WI38 (cell line): ENCODE data around the gene PSMC4.

Experiments
- H3K4me3 ChIP-seq: 2 replicates; pipeline ENCODE4 v1.5.1; 2011; ENCODE audit warnings: low read depth, mild to moderate bottlenecking, control low read depth, low read length
- CTCF ChIP-seq: IDR thresholded peaks from 2 replicates; pipeline ENCODE4 v1.5.1; 2012; ENCODE audit warnings: low read depth, mild to moderate bottlenecking, control low read depth, low read length

The PSMC4 gene

GRCh38 chr19:39970675-39971379 lies at the start of gene PSMC4:
TSS of gene PSMC4 (plus strand) at chr19:39971165. CDS start at chr19:39971203, 38 bp downstream.
- peak; percentile 51 for TF ChIP-seq CTCF
- H3K4me3 ChIP-seq, result peak within 1 kb of the TSS; percentile 96

GRCh38 chr19:39923862-39924261 lies 47.1 kb upstream of the PSMC4 start:
- no peak for TF ChIP-seq CTCF
- H3K4me3 ChIP-seq, result no peak overlapping the region

GRCh38 chr19:39924389-39924788 lies 46.6 kb upstream of the PSMC4 start:
- no peak overlapping the region for H3K4me3 ChIP-seq
- no peak for TF ChIP-seq CTCF

GRCh38 chr19:39924952-39925351 lies 46.0 kb upstream of the PSMC4 start:
- H3K4me3 ChIP-seq, result no peak overlapping the region
- TF ChIP-seq CTCF, result no peak

- no peak overlapping the region for H3K4me3 ChIP-seq
- no peak for TF ChIP-seq CTCF
Observed at GRCh38 chr19:39926170-39926760, 44.7 kb upstream of the PSMC4 start.

GRCh38 chr19:39927076-39927475 lies 43.9 kb upstream of the PSMC4 start:
- no peak for TF ChIP-seq CTCF
- H3K4me3 ChIP-seq, result no peak overlapping the region
